ENCODE measurements around the gene IRF2BP2.

DNA sequence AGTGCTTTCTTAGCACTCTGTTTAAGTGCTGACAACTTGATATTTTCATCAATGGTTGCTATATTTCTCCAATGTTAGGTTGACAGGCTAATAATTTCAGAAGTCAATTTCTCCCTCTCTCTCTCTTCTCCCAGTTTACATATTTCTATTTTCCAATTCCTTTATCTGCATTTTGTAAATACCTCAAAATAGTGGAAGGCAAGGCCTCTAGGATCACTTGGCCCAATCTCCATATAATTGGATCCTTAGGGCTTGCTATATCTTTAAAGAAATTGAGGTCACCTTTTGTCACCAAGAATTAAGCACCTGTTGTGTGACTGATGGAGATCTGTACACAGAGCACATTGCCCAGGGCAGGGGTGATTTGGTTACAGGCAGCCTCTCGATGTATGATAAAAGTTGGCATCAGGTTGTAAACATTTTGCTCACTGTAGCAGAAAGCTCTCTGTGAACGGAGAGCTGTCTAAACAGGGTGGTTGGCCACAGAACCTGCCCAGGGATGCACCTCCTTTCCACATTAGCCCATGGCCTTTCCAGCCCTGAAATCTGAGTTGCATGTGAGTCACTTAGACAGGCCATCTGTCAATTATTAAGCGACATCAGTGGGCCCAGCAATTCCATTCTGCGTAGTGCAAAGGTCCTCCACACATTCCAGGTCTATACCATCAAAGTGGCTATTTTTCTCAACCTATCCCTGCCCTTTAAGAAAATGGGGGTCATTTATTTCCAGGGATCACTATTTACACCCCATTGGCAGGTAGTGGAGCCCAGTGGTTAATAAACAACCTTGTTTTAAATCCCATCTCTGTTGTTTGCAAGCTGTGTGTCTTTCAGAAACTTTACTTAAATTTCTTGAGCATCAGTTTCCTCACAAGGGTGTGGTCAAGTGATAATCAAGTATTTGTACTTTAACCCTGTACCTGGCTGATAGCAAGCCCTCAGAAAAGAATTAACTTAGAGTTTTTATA, 29.1 kb upstream of the IRF2BP2 start:
- no peak for TF ChIP-seq ZBTB20 (tag by site-specific recombination; IDR thresholded peaks at IDR 0.05)
- TF ChIP-seq, protein P1, sequence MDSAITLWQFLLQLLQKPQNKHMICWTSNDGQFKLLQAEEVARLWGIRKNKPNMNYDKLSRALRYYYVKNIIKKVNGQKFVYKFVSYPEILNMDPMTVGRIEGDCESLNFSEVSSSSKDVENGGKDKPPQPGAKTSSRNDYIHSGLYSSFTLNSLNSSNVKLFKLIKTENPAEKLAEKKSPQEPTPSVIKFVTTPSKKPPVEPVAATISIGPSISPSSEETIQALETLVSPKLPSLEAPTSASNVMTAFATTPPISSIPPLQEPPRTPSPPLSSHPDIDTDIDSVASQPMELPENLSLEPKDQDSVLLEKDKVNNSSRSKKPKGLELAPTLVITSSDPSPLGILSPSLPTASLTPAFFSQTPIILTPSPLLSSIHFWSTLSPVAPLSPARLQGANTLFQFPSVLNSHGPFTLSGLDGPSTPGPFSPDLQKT (IDR thresholded peaks at IDR 0.05; ENCODE audit: borderline replicate concordance, low read depth, low read length): no peak
- TF ChIP-seq, protein P2, sequence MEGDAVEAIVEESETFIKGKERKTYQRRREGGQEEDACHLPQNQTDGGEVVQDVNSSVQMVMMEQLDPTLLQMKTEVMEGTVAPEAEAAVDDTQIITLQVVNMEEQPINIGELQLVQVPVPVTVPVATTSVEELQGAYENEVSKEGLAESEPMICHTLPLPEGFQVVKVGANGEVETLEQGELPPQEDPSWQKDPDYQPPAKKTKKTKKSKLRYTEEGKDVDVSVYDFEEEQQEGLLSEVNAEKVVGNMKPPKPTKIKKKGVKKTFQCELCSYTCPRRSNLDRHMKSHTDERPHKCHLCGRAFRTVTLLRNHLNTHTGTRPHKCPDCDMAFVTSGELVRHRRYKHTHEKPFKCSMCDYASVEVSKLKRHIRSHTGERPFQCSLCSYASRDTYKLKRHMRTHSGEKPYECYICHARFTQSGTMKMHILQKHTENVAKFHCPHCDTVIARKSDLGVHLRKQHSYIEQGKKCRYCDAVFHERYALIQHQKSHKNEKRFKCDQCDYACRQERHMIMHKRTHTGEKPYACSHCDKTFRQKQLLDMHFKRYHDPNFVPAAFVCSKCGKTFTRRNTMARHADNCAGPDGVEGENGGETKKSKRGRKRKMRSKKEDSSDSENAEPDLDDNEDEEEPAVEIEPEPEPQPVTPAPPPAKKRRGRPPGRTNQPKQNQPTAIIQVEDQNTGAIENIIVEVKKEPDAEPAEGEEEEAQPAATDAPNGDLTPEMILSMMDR (tag by site-specific recombination; IDR thresholded peaks at IDR 0.05): no peak
- TF ChIP-seq ZNF169 (tag by site-specific recombination; IDR thresholded peaks at IDR 0.05): no peak
- no peak for TF ChIP-seq ZXDB (tag by site-specific recombination; IDR thresholded peaks at IDR 0.05)
- TF ChIP-seq ZNF629 (tag by site-specific recombination; IDR thresholded peaks at IDR 0.05): no peak

All from HEK293 (cell line).